Mammary epithelial cell (primary cell): Measurements from ENCODE around the gene MCUB.

ENCODE experiments used
- CTCF ChIP-seq, 2 donors: IDR thresholded peaks in 1 of 2; conservative IDR thresholded peaks in 1 of 2; 2 replicates each; pipeline ENCODE4 v1.5.1; 2011 to 2012; ENCODE audit warnings: inconsistent platforms in 2 of 2, low read length in 2 of 2, mild to moderate bottlenecking in 2 of 2, control low read depth in 1 of 2, low read depth in 1 of 2; ENCODE audit not compliant: insufficient read depth in 1 of 2; ENCODE audit errors: extremely low read depth in 1 of 2
- EZH2 ChIP-seq: IDR thresholded peaks from 2 replicates; pipeline ENCODE4 v1.6.1; 2012; ENCODE audit warnings: low read length, inconsistent platforms, borderline replicate concordance

GRCh38 chr4:109690690-109691410 is 130.8 kb downstream of the MCUB start:
- no peak for TF ChIP-seq CTCF (conservative IDR thresholded peaks at IDR 0.05 in 1 of 2, IDR thresholded peaks at IDR 0.05 in 1 of 2; ENCODE audit: extremely low read depth in 1 of 2, insufficient read depth in 1 of 2, low read depth in 1 of 2, low read length in 2 of 2)
- no peak for TF ChIP-seq EZH2
